HG03439 (cell line): ENCODE results near the gene OR10V1.

ENCODE experiments used
- ATAC-seq: cut with Tn5 transposase; IDR thresholded peaks from one replicate; pipeline ENCODE4 v1.9.1; 2021; ENCODE audit warnings: mild to moderate bottlenecking, moderate library complexity; ENCODE audit not compliant: unreplicated experiment

The OR10V1 gene

DNA sequence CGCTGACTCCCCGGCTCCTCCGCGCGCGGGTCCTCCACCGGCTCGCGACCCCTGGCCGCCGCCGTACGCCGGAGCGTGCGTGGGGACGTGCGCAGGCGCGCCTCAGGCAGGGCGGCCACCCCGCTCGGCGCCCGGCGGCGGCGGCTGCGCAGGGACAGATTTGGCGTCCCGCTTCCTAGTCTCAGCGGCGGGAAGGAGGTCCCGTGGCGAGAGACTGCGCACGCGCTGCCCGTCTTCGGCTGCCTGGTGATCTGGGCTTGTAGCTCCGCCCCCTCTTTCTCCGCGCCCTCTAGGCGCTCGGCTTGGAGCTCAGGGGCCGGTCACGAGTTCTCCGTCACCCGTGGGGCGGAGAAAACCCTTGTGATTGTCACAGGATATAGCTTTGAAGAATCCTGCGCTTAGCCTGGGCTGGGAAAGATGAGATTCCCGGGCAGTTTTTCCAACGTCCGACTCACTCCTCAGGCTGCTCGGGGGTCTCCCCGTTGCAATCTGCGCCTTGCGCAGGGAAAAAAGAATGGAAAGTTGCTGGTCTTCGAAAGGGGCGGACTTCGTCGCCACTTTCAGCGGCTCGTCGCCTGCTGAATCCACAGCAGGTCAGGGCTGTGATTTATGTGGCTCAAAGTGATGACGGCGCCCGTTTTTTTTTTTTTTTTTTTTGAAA, 44.6 kb downstream of the OR10V1 start, which contains the start of gene PATL1:
PATL1 (minus strand) TSS at position 88 of the 661 bp plus-strand sequence. CDS start 142 bp downstream, outside the sequence.
- ATAC-seq: peak; percentile 96

DNA sequence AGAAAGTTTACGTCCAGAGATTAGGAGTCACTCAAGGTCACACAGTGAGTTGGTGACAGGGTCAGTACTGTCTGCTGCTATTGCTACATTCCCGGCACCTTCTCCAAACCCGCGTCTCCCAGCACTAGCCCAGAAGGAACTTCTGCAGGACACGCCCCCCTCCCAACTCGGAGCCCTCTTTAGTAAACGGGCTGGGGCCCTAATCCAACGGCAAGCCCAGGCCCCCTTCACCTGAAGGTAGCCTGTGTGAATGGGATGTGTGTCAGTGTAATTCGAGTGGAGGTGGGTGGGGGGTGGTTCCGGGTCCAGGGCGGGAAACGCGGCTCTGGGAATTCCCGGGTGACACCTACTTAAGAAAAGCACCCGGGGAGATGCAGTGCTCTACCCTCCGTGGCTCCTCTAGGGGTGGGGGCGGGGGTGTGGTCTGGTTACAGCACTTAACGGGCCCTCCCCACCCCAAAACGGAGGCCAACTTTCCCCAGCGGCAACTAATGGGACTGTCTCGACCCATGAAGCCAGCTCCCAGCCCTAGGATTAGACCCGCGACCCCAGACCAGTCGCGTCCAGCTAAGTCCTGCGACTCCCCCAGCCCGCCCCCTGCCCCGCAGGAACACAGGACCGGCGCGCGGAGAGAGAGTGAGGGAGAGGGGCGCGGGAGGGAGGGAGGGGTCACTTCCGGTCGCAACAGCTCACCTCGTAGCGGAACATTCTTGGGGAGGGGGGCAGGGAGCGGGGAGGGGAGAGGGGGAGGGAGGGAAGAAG, 45.3 kb downstream of the OR10V1 start:
- ATAC-seq: peak; percentile 32

DNA sequence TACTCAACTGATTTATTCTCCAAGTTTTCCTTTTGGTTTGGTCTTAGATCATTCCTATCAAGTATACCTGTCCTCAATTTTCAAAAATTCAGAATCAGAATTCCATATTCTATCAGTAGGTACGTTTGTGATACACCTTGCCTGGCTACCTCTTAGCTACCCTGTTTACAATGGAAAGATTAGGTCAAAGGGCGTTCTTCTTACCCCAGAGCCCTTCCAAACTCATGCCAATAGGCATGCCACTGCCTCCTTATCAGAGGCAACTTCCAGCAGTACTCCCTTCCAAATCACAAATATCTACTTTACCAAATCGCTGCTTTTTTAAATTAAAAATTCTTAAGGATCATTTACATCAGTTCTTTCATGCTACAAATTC, 45.8 kb downstream of the OR10V1 start:
- no peak for ATAC-seq

DNA sequence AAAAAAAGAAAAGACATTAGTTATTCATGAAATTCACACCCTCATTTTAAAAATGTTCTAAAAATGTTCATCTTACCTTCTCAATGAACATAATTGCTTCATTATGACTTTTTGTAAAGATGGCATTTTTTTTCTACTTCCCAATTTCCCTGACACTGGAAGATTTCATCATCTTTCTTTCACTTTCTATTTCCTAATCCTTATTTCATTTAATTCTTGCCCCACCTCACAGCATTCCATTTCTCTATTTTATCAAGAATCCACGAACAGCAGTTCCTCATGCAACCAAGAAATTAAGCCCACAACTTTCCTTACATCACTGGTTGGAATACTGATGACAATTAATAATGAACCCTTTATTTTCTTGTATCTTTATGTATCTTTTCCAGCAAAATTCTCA, 46.7 kb downstream of the OR10V1 start:
- no peak for ATAC-seq
